ENCODE measurements around the gene ADAMTSL1. TPM values are rescaled to one million over a fixed set of nuclear protein-coding genes. Genes with fewer than 3 reads are reported as not detected.

Gene ADAMTSL1
- total and polyA plus RNA-seq, 2 of the 8 experiments (the other 6 are each of a cell fraction or from before 2014, with no cell fraction given), result 0.84 to 1.1 TPM

DNA sequence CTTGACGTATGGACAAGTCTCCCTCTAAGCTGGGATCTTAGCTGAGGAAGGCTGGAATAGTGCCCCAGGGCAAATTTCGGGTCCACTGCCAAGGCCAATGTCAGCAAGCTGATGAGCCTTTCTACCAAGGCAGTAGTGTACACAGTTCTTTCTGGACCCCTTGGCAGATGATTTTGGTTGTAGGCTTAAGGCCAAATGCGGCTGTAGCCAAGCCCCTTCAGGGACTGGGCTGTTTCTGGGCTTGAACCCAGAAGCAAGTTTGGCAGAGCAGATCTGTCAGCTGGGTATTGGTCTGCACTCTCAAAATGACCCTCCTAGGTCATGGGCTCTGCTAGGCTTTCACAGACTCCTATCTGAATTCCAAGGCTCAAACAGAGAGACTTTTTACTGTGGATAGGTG is 121.6 kb downstream of the ADAMTSL1 start:
- FAIRE-seq (no peak), DNase-seq (ENCODE audit: low read depth in 1 of 2, low spot score in 2 of 2) (no peak)
- no peak overlapping the region for H3K18ac ChIP-seq (ENCODE audit: extremely low read depth, low read length)
- no peak overlapping the region for H4K8ac ChIP-seq (ENCODE audit: extremely low read depth, insufficient read depth, low read length)
- no peak overlapping the region for H3K14ac ChIP-seq (ENCODE audit: insufficient read length)
- H2BK120ac ChIP-seq (replicated peaks; ENCODE audit: low read depth, low read length), result no peak overlapping the region
- H2AFZ ChIP-seq (ENCODE audit: low read length), result no peak overlapping the region
- no peaks in the 10 kb centered on the region for H3K27me3 ChIP-seq (replicated peaks in 1 of 4; ENCODE audit: control insufficient read depth in 3 of 4, extremely low read depth in 1 of 4, insufficient read depth in 3 of 4, low read length in 3 of 4)
- no peak overlapping the region for H2BK5ac ChIP-seq (ENCODE audit: low read depth, low read length)
- no peak overlapping the region for H2AK5ac ChIP-seq (ENCODE audit: low read depth, low read length)
- no peak overlapping the region for H2BK12ac ChIP-seq (ENCODE audit: low read depth, low read length)
- no peak overlapping the region for H3K23ac ChIP-seq (ENCODE audit: insufficient read length)
- no peaks in the 10 kb centered on the region for H3K23me2 ChIP-seq (ENCODE audit: low read depth, low read length)
- H3K79me1 ChIP-seq (ENCODE audit: low read depth, low read length), result no peaks in the 10 kb centered on the region
- no peaks in the 10 kb centered on the region for H3K36me3 ChIP-seq (ENCODE audit: control insufficient read depth in 2 of 4, insufficient read depth in 4 of 4, low read length in 3 of 4)
- no peak overlapping the region for H3K4ac ChIP-seq (replicated peaks; ENCODE audit: insufficient read length, low read depth, low read length)
- ChIA-PET CTCF (ENCODE audit: partially characterized antibody) (interaction anchor here (0.7 kb wide), 1 partner anchor 143 kb away, joined by 3 read pairs; no protein-coding TSS in a partner anchor), POLR2A (ENCODE audit: partially characterized antibody) (no interaction called here)
- no peak overlapping the region for H2BK20ac ChIP-seq (ENCODE audit: low read length)
- H3K56ac ChIP-seq (replicated peaks; ENCODE audit: insufficient read length, low read depth, low read length), result no peak overlapping the region
- TF ChIP-seq POLR2AphosphoS5 (IDR thresholded peaks at IDR 0.05; ENCODE audit: low read depth, low read length) (no peak), SAP30 (IDR thresholded peaks at IDR 0.05; ENCODE audit: insufficient read depth, insufficient replicate concordance, low read length) (no peak), TAF1 (IDR thresholded peaks at IDR 0.05; ENCODE audit: low read depth, low read length) (no peak), JUND (IDR thresholded peaks at IDR 0.05; ENCODE audit: low read length) (no peak), RAD21 (IDR thresholded peaks at IDR 0.05 in 1 of 2, conservative IDR thresholded peaks at IDR 0.05 in 1 of 2; ENCODE audit: low read depth in 2 of 2, low read length in 2 of 2) (no peak)
- TF ChIP-seq, protein P1, sequence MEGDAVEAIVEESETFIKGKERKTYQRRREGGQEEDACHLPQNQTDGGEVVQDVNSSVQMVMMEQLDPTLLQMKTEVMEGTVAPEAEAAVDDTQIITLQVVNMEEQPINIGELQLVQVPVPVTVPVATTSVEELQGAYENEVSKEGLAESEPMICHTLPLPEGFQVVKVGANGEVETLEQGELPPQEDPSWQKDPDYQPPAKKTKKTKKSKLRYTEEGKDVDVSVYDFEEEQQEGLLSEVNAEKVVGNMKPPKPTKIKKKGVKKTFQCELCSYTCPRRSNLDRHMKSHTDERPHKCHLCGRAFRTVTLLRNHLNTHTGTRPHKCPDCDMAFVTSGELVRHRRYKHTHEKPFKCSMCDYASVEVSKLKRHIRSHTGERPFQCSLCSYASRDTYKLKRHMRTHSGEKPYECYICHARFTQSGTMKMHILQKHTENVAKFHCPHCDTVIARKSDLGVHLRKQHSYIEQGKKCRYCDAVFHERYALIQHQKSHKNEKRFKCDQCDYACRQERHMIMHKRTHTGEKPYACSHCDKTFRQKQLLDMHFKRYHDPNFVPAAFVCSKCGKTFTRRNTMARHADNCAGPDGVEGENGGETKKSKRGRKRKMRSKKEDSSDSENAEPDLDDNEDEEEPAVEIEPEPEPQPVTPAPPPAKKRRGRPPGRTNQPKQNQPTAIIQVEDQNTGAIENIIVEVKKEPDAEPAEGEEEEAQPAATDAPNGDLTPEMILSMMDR (IDR thresholded peaks at IDR 0.05; ENCODE audit: control extremely low read depth in 1 of 3, insufficient read depth in 1 of 3, low read depth in 1 of 3, low read length in 3 of 3), result no peak
- no peaks in the 10 kb centered on the region for H3K4me1 ChIP-seq (replicated peaks in 1 of 4; ENCODE audit: control insufficient read depth in 3 of 4, insufficient read depth in 4 of 4, low read length in 3 of 4)
- WGBS, 2 experiments (ENCODE audit: extremely low coverage in 1 of 2, insufficient coverage in 1 of 2, insufficient read length in 1 of 2, insufficient replicate concordance in 2 of 2, low coverage in 1 of 2, low lambda C conversion rate in 2 of 2, missing lambda C conversion rate in 1 of 2), result 93% methylated on average over 3 of the region's 3 CpGs; no CpG with 5 or more reads in 1 of the 2 experiments
- H4K5ac ChIP-seq (ENCODE audit: insufficient read length, low read depth, low read length), result no peak overlapping the region
- no peak overlapping the region for H4K91ac ChIP-seq (replicated peaks; ENCODE audit: insufficient read length, low read length)
- peaks cover 0 to 3% of the 10 kb centered on the region in 2 experiments; a peak in 2 of 4 replicates for H3K9me3 ChIP-seq (ENCODE audit: insufficient read depth in 2 of 2, low read depth in 1 of 2, low read length in 1 of 2)
- H3K4me2 ChIP-seq (ENCODE audit: insufficient read depth in 1 of 2, low read depth in 2 of 2, low read length in 2 of 2), result no peak overlapping the region
- no peak overlapping the region for H3K27ac ChIP-seq (ENCODE audit: low read depth, low read length)
- H4K20me1 ChIP-seq (replicated peaks in 1 of 2; ENCODE audit: control insufficient read depth in 1 of 2, insufficient read depth in 2 of 2, low read length in 2 of 2), result no peaks in the 10 kb centered on the region
- H3K79me2 ChIP-seq (ENCODE audit: control insufficient read depth in 1 of 2, insufficient read depth in 2 of 2, low read length in 2 of 2), result no peaks in the 10 kb centered on the region
- no peak overlapping the region for H2BK15ac ChIP-seq (ENCODE audit: low read length)
- H3K4me3 ChIP-seq (ENCODE audit: extremely low read depth in 1 of 4, insufficient read depth in 2 of 4, low read depth in 3 of 4, low read length in 4 of 4), result no peak overlapping the region
- H3K9ac ChIP-seq (replicated peaks in 1 of 4; ENCODE audit: extremely low read depth in 1 of 4, low read depth in 3 of 4, low read length in 3 of 4), result no peak overlapping the region

All from H1 (cell line).